Nephron (organoid): ENCODE data around the gene CNTN4.
A peak's percentile ranks its signal among the peaks of the same experiment; 100 is the strongest.

Experiments used
- H3K27ac Mint-ChIP-seq, 3 experiments: 2 replicates each; pipeline ENCODE4 v1.8.0; 2020; ENCODE audit warnings: mixed read lengths in 3 of 3, mild to moderate bottlenecking in 2 of 3, moderate library complexity in 1 of 3
- H3K27me3 Mint-ChIP-seq: 2 replicates; pipeline ENCODE4 v1.8.0; 2021; ENCODE audit warnings: low read depth, mild to moderate bottlenecking, moderate library complexity, mixed read lengths
- H3K36me3 Mint-ChIP-seq: 2 replicates; pipeline ENCODE4 v1.8.0; 2020; ENCODE audit warnings: low read depth, mixed read lengths
- H3K4me1 Mint-ChIP-seq: 2 replicates; pipeline ENCODE4 v1.8.0; 2020; ENCODE audit warnings: mixed read lengths
- H3K4me3 Mint-ChIP-seq, 3 experiments: 2 replicates each; pipeline ENCODE4 v1.8.0; 2020; ENCODE audit warnings: mild to moderate bottlenecking in 3 of 3, mixed read lengths in 3 of 3, moderate library complexity in 2 of 3
- H3K9me3 Mint-ChIP-seq: 2 replicates; pipeline ENCODE4 v1.8.0; 2020; ENCODE audit warnings: mixed read lengths
- CTCF ChIP-seq, 3 experiments: fragments of 200-600 bp; sonication (generic); IDR thresholded peaks; one replicate each; pipeline ENCODE4 v1.5.0; 2021; ENCODE audit warnings: antibody characterized with exemption in 3 of 3; ENCODE audit not compliant: unreplicated experiment in 3 of 3

Gene CNTN4

GRCh38 chr3:2993736-2994135, 895.1 kb downstream of the CNTN4 start:
- no peaks in the 10 kb centered on the region for H3K9me3 Mint-ChIP-seq
- no peak for TF ChIP-seq CTCF (IDR thresholded peaks at IDR 0.05; ENCODE audit: unreplicated experiment in 3 of 3)
- H3K36me3 Mint-ChIP-seq = no peaks in the 10 kb centered on the region
- peaks cover 63% of the 10 kb centered on the region for H3K4me1 Mint-ChIP-seq
- peak overlapping the region in 2 of 3 experiments; percentile 1 to 3 for H3K4me3 Mint-ChIP-seq
- peak overlapping the region; percentile 88 to 96 (median 94) for H3K27ac Mint-ChIP-seq
- H3K27me3 Mint-ChIP-seq = no peaks in the 10 kb centered on the region

GRCh38 chr3:2995195-2995594, 896.5 kb downstream of the CNTN4 start:
- Mint-ChIP-seq H3K4me3 (no peak overlapping the region), H3K9me3 (peaks cover 5% of the 10 kb centered on the region), H3K4me1 (peaks cover 58% of the 10 kb centered on the region)

GRCh38 chr3:3005146-3005744, 906.6 kb downstream of the CNTN4 start:
- peaks cover 8% of the 10 kb centered on the region for H3K36me3 Mint-ChIP-seq
- peak overlapping the region in 2 of 3 experiments; percentile 7 to 9 for H3K27ac Mint-ChIP-seq
- H3K27me3 Mint-ChIP-seq = no peaks in the 10 kb centered on the region
- H3K9me3 Mint-ChIP-seq = peaks cover 2% of the 10 kb centered on the region
- no peaks in the 10 kb centered on the region for H3K4me1 Mint-ChIP-seq
- no peak overlapping the region for H3K4me3 Mint-ChIP-seq
- TF ChIP-seq CTCF (IDR thresholded peaks at IDR 0.05; ENCODE audit: unreplicated experiment in 3 of 3) = no peak

More at GRCh38 chr3:2995195-2995594, 896.5 kb downstream of the CNTN4 start:
- H3K27ac Mint-ChIP-seq = peak overlapping the region; percentile 7 to 88 (median 59)
- H3K36me3 Mint-ChIP-seq = no peaks in the 10 kb centered on the region
- TF ChIP-seq CTCF (IDR thresholded peaks at IDR 0.05; ENCODE audit: unreplicated experiment in 3 of 3) = no peak
- H3K27me3 Mint-ChIP-seq = no peaks in the 10 kb centered on the region

- Mint-ChIP-seq H3K27me3 (no peaks in the 10 kb centered on the region), H3K4me3 (no peak overlapping the region), H3K9me3 (no peaks in the 10 kb centered on the region), H3K36me3 (no peaks in the 10 kb centered on the region), H3K4me1 (peaks cover 46% of the 10 kb centered on the region), H3K27ac (peak overlapping the region; percentile 62 to 77 (median 76))
- TF ChIP-seq CTCF (IDR thresholded peaks at IDR 0.05; ENCODE audit: unreplicated experiment in 3 of 3) = no peak
These were observed 914.8 kb downstream of the CNTN4 start for GRCh38 chr3:3013317-3014052.

- peak; percentile 77 to 82 (median 82) for TF ChIP-seq CTCF (IDR thresholded peaks at IDR 0.05; ENCODE audit: unreplicated experiment in 3 of 3)
- Mint-ChIP-seq H3K36me3 (no peaks in the 10 kb centered on the region), H3K9me3 (no peaks in the 10 kb centered on the region), H3K27me3 (no peaks in the 10 kb centered on the region), H3K27ac (peak overlapping the region; percentile 50 to 77 (median 76)), H3K4me1 (peaks cover 47% of the 10 kb centered on the region), H3K4me3 (peak overlapping the region in 1 of 3 experiments; percentile 0)
These were observed 916.8 kb downstream of the CNTN4 start for GRCh38 chr3:3015185-3016089.
